Measurements from ENCODE around the gene GPR50. TPM values are rescaled to one million over a fixed set of nuclear protein-coding genes. Genes with fewer than 3 reads are reported as not detected.

The GPR50 gene
- total RNA-seq, 1 donor from 2014 or later = not detected

GRCh38 chrX:151228935-151229334 is 52.6 kb downstream of the GPR50 start:
- no peak for TF ChIP-seq CTCF (IDR thresholded peaks at IDR 0.05; ENCODE audit: insufficient read depth, low read length, poor library complexity, severe bottlenecking)
- Histone ChIP-seq H3K36me3 (ENCODE audit: control insufficient read depth, insufficient read depth, low read length) (no peaks in the 10 kb centered on the region), H3K27me3 (ENCODE audit: control insufficient read depth, insufficient read depth, low read length) (peaks cover 7% of the 10 kb centered on the region), H3K4me3 (ENCODE audit: low read depth, low read length) (no peak overlapping the region)
- no peak for DNase-seq (ENCODE audit: low read depth)

Other genes starting within 250 kb of the GPR50 start
- 29.9 and 44.6 TPM in 2 replicates for gene HMGB3, start 193.2 kb upstream of the GPR50 start, total RNA-seq
- gene VMA21, start 220.6 kb downstream of the GPR50 start, total RNA-seq = 55.7 and 62.7 TPM in 2 replicates

All from kidney epithelial cell (primary cell).